ENCODE measurements around the gene EDC4. TPM values are rescaled to one million over a fixed set of nuclear protein-coding genes. Genes with fewer than 3 reads are reported as not detected.

The EDC4 gene
- total RNA-seq, 1 experiment from 2014 or later: 48.8 TPM

DNA sequence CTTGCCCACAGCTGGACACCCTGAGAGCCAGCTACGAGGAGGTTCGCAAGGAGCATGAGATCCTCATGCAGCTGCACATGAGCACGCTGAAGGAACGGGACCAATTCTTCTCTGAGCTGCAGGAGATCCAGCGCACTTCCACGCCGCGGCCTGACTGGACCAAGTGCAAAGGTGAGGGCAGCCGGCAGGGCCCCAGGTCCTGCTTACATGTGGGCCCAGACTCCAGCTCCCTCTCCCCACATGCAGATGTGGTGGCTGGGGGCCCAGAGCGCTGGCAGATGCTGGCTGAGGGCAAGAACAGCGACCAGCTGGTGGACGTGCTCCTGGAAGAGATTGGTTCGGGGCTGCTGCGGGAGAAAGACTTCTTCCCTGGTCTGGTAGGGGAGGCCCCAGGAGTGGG lies 46.9 kb upstream of the EDC4 start:
- CTCF ChIA-PET: interaction anchor here (0.6 to 0.8 kb wide), 2 partner anchors 9 to 103 kb away, joined by 3 read pairs; no protein-coding TSS in a partner anchor
- intact Hi-C loops (cut with micrococcal nuclease; ENCODE audit: unreplicated experiment): no loop called here
- no peak overlapping the region for H3K4me3 ChIP-seq
- H3K9me3 ChIP-seq (ENCODE audit: insufficient read depth, low read depth): no peaks in the 10 kb centered on the region
- H3K27me3 ChIP-seq (ENCODE audit: insufficient read depth, low read depth): no peaks in the 10 kb centered on the region
- BruUV-seq (replicated peaks): no TSS peak
- no peaks in the 10 kb centered on the region for H3K9me2 ChIP-seq (ENCODE audit: insufficient read depth)
- H3K4me2 ChIP-seq: no peak overlapping the region
- H3F3A ChIP-seq (ENCODE audit: insufficient read depth, low read depth): no peaks in the 10 kb centered on the region
- no peaks in the 10 kb centered on the region for H3K36me3 ChIP-seq (ENCODE audit: low read depth)
- no peak for DNase-seq
- no peak for TF ChIP-seq EZH2 (IDR thresholded peaks at IDR 0.05; ENCODE audit: low read depth)
- TF ChIP-seq, protein P1, sequence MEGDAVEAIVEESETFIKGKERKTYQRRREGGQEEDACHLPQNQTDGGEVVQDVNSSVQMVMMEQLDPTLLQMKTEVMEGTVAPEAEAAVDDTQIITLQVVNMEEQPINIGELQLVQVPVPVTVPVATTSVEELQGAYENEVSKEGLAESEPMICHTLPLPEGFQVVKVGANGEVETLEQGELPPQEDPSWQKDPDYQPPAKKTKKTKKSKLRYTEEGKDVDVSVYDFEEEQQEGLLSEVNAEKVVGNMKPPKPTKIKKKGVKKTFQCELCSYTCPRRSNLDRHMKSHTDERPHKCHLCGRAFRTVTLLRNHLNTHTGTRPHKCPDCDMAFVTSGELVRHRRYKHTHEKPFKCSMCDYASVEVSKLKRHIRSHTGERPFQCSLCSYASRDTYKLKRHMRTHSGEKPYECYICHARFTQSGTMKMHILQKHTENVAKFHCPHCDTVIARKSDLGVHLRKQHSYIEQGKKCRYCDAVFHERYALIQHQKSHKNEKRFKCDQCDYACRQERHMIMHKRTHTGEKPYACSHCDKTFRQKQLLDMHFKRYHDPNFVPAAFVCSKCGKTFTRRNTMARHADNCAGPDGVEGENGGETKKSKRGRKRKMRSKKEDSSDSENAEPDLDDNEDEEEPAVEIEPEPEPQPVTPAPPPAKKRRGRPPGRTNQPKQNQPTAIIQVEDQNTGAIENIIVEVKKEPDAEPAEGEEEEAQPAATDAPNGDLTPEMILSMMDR (conservative IDR thresholded peaks at IDR 0.05): no peak
- H4K20me1 ChIP-seq (ENCODE audit: insufficient read depth): no peaks in the 10 kb centered on the region
- H2AFZ ChIP-seq: no peak overlapping the region
- H3K79me2 ChIP-seq (ENCODE audit: low read depth): no peaks in the 10 kb centered on the region
- POLR2A ChIA-PET (ENCODE audit: unreplicated experiment): no interaction called here
- no peak overlapping the region for H3K27ac ChIP-seq
- no peaks in the 10 kb centered on the region for H3K4me1 ChIP-seq (replicated peaks; ENCODE audit: insufficient read depth)

DNA sequence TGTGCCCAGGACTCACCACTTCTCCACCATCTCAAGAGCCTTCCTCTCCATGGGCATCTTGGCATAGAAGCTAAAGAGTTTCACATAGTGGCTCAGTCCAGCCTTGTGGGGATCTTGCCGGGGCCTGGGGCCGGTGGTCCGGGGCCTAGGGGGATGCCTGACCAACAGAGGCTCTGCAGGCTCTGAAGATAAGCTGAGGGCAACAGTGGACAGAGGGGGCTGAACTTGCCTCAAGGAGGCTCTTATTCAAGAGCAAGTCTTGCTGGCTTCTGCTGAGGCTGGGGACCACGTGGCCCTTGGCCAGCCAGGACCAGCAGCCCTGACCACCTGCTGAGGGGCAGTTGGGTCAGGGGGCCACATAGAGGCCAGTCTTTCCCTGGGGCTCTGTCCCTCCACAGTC lies 44.2 kb upstream of the EDC4 start:
- POLR2A ChIA-PET (ENCODE audit: unreplicated experiment): no interaction called here
- BruUV-seq (replicated peaks): no TSS peak
- no peak overlapping the region for H3K4me3 ChIP-seq
- H3K27me3 ChIP-seq (ENCODE audit: insufficient read depth, low read depth): no peaks in the 10 kb centered on the region
- no peak overlapping the region for H2AFZ ChIP-seq
- CTCF ChIA-PET: no interaction called here
- H3F3A ChIP-seq (ENCODE audit: insufficient read depth, low read depth): no peaks in the 10 kb centered on the region
- H3K27ac ChIP-seq: no peak overlapping the region
- no peak for TF ChIP-seq EZH2 (IDR thresholded peaks at IDR 0.05; ENCODE audit: low read depth)
- TF ChIP-seq, protein P1 (conservative IDR thresholded peaks at IDR 0.05): no peak
- H3K9me2 ChIP-seq (ENCODE audit: insufficient read depth): no peaks in the 10 kb centered on the region
- no peaks in the 10 kb centered on the region; the same call in 1 of the 2 replicates for H3K79me2 ChIP-seq (ENCODE audit: low read depth)
- no peak for DNase-seq
- no peaks in the 10 kb centered on the region for H3K9me3 ChIP-seq (ENCODE audit: insufficient read depth, low read depth)
- intact Hi-C loops (cut with micrococcal nuclease; ENCODE audit: unreplicated experiment): no loop called here
- H3K4me2 ChIP-seq: no peak overlapping the region
- H3K36me3 ChIP-seq (ENCODE audit: low read depth): no peaks in the 10 kb centered on the region
- no peaks in the 10 kb centered on the region for H4K20me1 ChIP-seq (ENCODE audit: insufficient read depth)
- peaks cover 6% of the 10 kb centered on the region; the same call in 1 of the 2 replicates for H3K4me1 ChIP-seq (replicated peaks; ENCODE audit: insufficient read depth)

DNA sequence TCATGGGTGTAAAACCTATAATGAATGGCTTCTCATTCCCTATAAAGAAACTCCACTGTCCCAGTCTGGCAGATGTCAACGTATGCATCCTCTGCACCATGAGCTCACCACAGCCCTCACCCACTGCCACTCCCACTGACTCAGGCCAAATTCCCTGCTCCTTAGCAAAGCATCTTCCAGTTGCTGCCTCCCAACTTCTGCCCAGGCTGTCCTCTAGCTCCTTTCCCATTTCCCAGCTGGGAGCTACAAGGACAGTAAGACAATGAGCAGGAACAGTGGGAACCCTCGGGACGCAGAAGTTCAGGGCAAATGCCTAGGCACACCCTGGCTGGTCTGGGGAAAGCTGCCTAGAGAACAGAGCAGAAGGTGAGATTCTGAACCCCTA lies 39.8 kb upstream of the EDC4 start:
- Histone ChIP-seq H3K79me2 (ENCODE audit: low read depth) (no peaks in the 10 kb centered on the region; the same call in 1 of the 2 replicates), H3K4me1 (replicated peaks; ENCODE audit: insufficient read depth) (peaks cover 6% of the 10 kb centered on the region; the same call in 1 of the 2 replicates), H3F3A (ENCODE audit: insufficient read depth, low read depth) (no peaks in the 10 kb centered on the region; the same call in 1 of the 2 replicates), H3K27me3 (ENCODE audit: insufficient read depth, low read depth) (no peaks in the 10 kb centered on the region), H3K9me3 (ENCODE audit: insufficient read depth, low read depth) (no peaks in the 10 kb centered on the region), H3K4me3 (peak overlapping the region; percentile 97), H3K9me2 (ENCODE audit: insufficient read depth) (no peaks in the 10 kb centered on the region), H3K36me3 (ENCODE audit: low read depth) (no peaks in the 10 kb centered on the region), H4K20me1 (ENCODE audit: insufficient read depth) (no peaks in the 10 kb centered on the region), H2AFZ (peak overlapping the region; percentile 99), H3K27ac (no peak overlapping the region), H3K4me2 (peak overlapping the region; percentile 94)
- TF ChIP-seq, protein P1 (conservative IDR thresholded peaks at IDR 0.05): no peak
- no peak for TF ChIP-seq EZH2 (IDR thresholded peaks at IDR 0.05; ENCODE audit: low read depth)
- DNase-seq: peak; percentile 12 to 49
- no TSS peak for BruUV-seq (replicated peaks)
- POLR2A ChIA-PET (ENCODE audit: unreplicated experiment): no interaction called here
- CTCF ChIA-PET: interaction anchor here (0.6 to 1.1 kb wide), 2 partner anchors 51 to 172 kb away, joined by 3 to 5 read pairs; partner anchors contain the start of genes NRN1L and PARD6A
- intact Hi-C loops (cut with micrococcal nuclease; ENCODE audit: unreplicated experiment): no loop called here
